HG03280 (cell line): ENCODE results near the gene OGDHL.

Experiments used
- ATAC-seq: cut with Tn5 transposase; IDR thresholded peaks from one replicate; pipeline ENCODE4 v1.9.1; 2021; ENCODE audit warnings: mild to moderate bottlenecking, moderate library complexity; ENCODE audit not compliant: unreplicated experiment

OGDHL gene

DNA sequence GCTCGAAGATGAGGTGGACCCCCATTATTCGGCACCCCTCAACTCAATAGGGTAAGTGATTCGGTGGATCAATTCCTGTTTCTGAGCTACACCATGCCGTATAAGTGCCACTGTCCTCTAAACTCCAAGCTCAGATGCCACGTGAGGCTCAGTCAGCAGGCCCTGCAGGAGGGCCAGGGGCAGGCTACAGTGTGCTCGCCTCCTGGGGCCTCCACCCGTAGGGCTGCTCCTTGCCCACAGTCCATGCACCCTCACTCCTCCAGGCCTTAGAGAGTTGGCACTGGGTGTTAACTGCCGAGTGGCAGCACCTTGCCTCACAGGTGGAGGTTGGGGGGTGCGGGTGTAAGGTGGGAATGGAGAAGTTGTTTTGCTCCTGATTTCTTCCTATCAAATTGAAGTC is 70.5 kb downstream of the OGDHL start:
- no peak for ATAC-seq

- no peak for ATAC-seq
These were observed 71.3 kb downstream of the OGDHL start for GRCh38 chr10:49690698-49691356.

DNA sequence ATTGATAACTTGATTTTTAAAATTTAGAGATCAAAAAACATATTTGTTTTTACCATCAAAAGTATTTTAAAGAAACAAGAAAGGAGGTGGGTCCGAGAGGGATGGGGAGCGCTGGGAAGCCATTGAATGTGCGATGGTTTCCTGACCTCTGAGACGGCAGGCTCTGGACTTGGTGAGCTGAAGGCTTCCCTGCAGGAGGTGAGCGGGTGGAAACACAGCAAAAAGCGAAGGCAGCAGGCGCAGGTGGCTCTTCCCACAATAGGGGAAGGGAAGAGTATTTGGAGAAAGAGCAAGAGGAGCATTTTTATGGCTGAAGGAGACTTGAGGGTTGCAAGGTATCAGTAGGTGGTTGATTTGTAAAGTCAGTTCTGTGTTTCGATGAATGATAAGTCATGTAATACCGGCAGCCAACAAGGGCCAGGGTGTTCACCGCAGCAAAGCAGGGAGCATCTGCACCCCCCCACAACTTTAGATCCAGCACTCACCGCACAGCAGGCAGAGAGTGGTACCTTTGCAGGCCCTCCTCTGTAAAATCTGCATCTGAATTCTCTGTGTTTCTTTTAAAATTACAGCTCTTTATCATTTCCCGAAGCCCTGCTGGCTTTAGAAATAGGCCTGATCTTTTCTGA is 72.1 kb downstream of the OGDHL start:
- ATAC-seq: no peak

GRCh38 chr10:49688920-49689319 is 73.2 kb downstream of the OGDHL start:
- no peak for ATAC-seq

GRCh38 chr10:49688261-49688846 is 73.8 kb downstream of the OGDHL start:
- no peak for ATAC-seq

DNA sequence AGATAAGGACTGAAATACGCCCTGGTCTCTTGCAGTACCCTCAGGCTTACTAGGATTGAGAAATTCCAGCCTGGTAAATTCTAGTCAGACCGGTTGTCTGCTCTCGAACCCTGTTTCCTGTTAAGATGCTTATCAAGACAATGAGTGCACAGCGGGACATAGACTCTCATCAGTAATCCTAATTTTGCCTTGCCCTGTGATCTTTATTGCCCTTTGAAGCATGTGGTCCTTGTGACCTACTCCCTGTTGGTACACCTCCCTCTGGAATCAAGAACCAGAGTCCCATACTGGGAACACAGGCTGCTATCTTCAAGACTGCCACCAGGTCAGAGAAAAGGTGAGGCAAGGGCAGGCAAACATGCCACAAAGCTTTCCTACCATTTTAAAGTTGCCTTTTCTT is 75.5 kb downstream of the OGDHL start:
- ATAC-seq: no peak
